GM21737 (cell line): ENCODE results near the gene CXXC4.

Source experiments
- ATAC-seq: cut with Tn5 transposase; IDR thresholded peaks from one replicate; pipeline ENCODE4 v1.9.1; 2021; ENCODE audit warnings: mild to moderate bottlenecking, moderate library complexity; ENCODE audit not compliant: unreplicated experiment

The CXXC4 gene

GRCh38 chr4:104494822-104495559 is at the start of gene CXXC4:
CXXC4 (minus strand) TSS chr4:104494894; CDS start chr4:104491802, 3,092 bp downstream.
- ATAC-seq = no peak

GRCh38 chr4:104533156-104533555 is 38.5 kb upstream of the CXXC4 start:
- no peak for ATAC-seq

- no peak for ATAC-seq
These were observed 38.0 kb upstream of the CXXC4 start for GRCh38 chr4:104532677-104533076.

GRCh38 chr4:104531390-104531789 is 36.7 kb upstream of the CXXC4 start:
- no peak for ATAC-seq

GRCh38 chr4:104530426-104530825 is 35.7 kb upstream of the CXXC4 start:
- ATAC-seq = no peak

- ATAC-seq = no peak
These were observed 29.9 kb upstream of the CXXC4 start for GRCh38 chr4:104524591-104524990.

- no peak for ATAC-seq
These were observed 29.3 kb upstream of the CXXC4 start for GRCh38 chr4:104524026-104524425.

- peak; percentile 92 for ATAC-seq
These were observed 24.9 kb upstream of the CXXC4 start for GRCh38 chr4:104519588-104519987.

GRCh38 chr4:104516884-104517283 is 22.2 kb upstream of the CXXC4 start:
- no peak for ATAC-seq

- ATAC-seq = no peak
These were observed 13.5 kb upstream of the CXXC4 start for GRCh38 chr4:104508224-104508623.

GRCh38 chr4:104507112-104507511 is 12.4 kb upstream of the CXXC4 start:
- ATAC-seq = no peak

- ATAC-seq = no peak
These were observed 9.8 kb upstream of the CXXC4 start for GRCh38 chr4:104504536-104504935.

GRCh38 chr4:104502471-104502870 is 7.8 kb upstream of the CXXC4 start:
- no peak for ATAC-seq

- ATAC-seq = no peak
These were observed 6.6 kb upstream of the CXXC4 start for GRCh38 chr4:104501290-104501689.

- ATAC-seq = no peak
These were observed 5.7 kb upstream of the CXXC4 start for GRCh38 chr4:104500442-104500841.

- no peak for ATAC-seq
These were observed 509 bp downstream of the CXXC4 start for GRCh38 chr4:104494185-104494584.

- ATAC-seq = no peak
These were observed 1.4 kb downstream of the CXXC4 start for GRCh38 chr4:104493081-104493831.

GRCh38 chr4:104492183-104492771 is 2.4 kb downstream of the CXXC4 start:
- ATAC-seq = peak; percentile 31

GRCh38 chr4:104491481-104492182 is 3.1 kb downstream of the CXXC4 start:
- ATAC-seq = peak; percentile 32

GRCh38 chr4:104490770-104491480 is 3.8 kb downstream of the CXXC4 start:
- peak; percentile 45 for ATAC-seq
